ENCODE measurements around the gene BCL2. TPM values are rescaled to one million over a fixed set of nuclear protein-coding genes. Genes with fewer than 3 reads are reported as not detected.

BCL2 gene
- total RNA-seq, 1 donor from 2014 or later, result 18.7 TPM

GRCh38 chr18:63109022-63109421 is 210.5 kb downstream of the BCL2 start:
- intact Hi-C loops (cut with DNase I), result loop anchor here (10.0 kb wide), 1 partner anchor 84 kb away; no protein-coding TSS in a partner anchor
- Histone ChIP-seq H3K4me3 (no peak overlapping the region), H3K36me3 (no peaks in the 10 kb centered on the region), H3K4me1 (no peaks in the 10 kb centered on the region), H3K27ac (no peak overlapping the region), H3K9me3 (no peaks in the 10 kb centered on the region), H3K27me3 (no peaks in the 10 kb centered on the region)
- no peak for DNase-seq (ENCODE audit: extremely low spot score in 2 of 2)
- TF ChIP-seq POLR2A (IDR thresholded peaks at IDR 0.05) (no peak), POLR2AphosphoS5 (IDR thresholded peaks at IDR 0.05; ENCODE audit: insufficient read depth in 1 of 2, low read depth in 1 of 2) (no peak), CTCF (IDR thresholded peaks at IDR 0.05) (no peak)

GRCh38 chr18:63107931-63108330 is 211.6 kb downstream of the BCL2 start:
- no peak for DNase-seq (ENCODE audit: extremely low spot score in 2 of 2)
- TF ChIP-seq POLR2A (IDR thresholded peaks at IDR 0.05) (no peak), POLR2AphosphoS5 (IDR thresholded peaks at IDR 0.05; ENCODE audit: insufficient read depth in 1 of 2, low read depth in 1 of 2) (no peak), CTCF (IDR thresholded peaks at IDR 0.05) (no peak)
- Histone ChIP-seq H3K36me3 (no peaks in the 10 kb centered on the region), H3K9me3 (no peaks in the 10 kb centered on the region), H3K27ac (no peak overlapping the region), H3K27me3 (no peaks in the 10 kb centered on the region), H3K4me3 (no peak overlapping the region), H3K4me1 (no peaks in the 10 kb centered on the region)
- intact Hi-C loops (cut with DNase I), result loop anchor here (10.0 kb wide), 1 partner anchor 83 kb away; no protein-coding TSS in a partner anchor

GRCh38 chr18:63107171-63107845 is 212.3 kb downstream of the BCL2 start:
- no peaks in the 10 kb centered on the region for H3K9me3 ChIP-seq
- no peaks in the 10 kb centered on the region for H3K4me1 ChIP-seq
- intact Hi-C loops (cut with DNase I), result loop anchor here (10.0 kb wide), 1 partner anchor 83 kb away; no protein-coding TSS in a partner anchor
- TF ChIP-seq POLR2A (IDR thresholded peaks at IDR 0.05) (no peak), POLR2AphosphoS5 (IDR thresholded peaks at IDR 0.05; ENCODE audit: insufficient read depth in 1 of 2, low read depth in 1 of 2) (no peak), CTCF (IDR thresholded peaks at IDR 0.05) (no peak)
- H3K4me3 ChIP-seq, result no peak overlapping the region
- no peak overlapping the region for H3K27ac ChIP-seq
- no peak for DNase-seq (ENCODE audit: extremely low spot score in 2 of 2)
- no peaks in the 10 kb centered on the region for H3K27me3 ChIP-seq
- no peaks in the 10 kb centered on the region for H3K36me3 ChIP-seq

GRCh38 chr18:63106727-63107126 is 212.8 kb downstream of the BCL2 start:
- Histone ChIP-seq H3K27ac (no peak overlapping the region), H3K4me1 (no peaks in the 10 kb centered on the region), H3K9me3 (no peaks in the 10 kb centered on the region), H3K4me3 (no peak overlapping the region), H3K36me3 (no peaks in the 10 kb centered on the region), H3K27me3 (no peaks in the 10 kb centered on the region)
- no peak for DNase-seq (ENCODE audit: extremely low spot score in 2 of 2)
- TF ChIP-seq POLR2AphosphoS5 (IDR thresholded peaks at IDR 0.05; ENCODE audit: insufficient read depth in 1 of 2, low read depth in 1 of 2) (no peak), POLR2A (IDR thresholded peaks at IDR 0.05) (no peak), CTCF (IDR thresholded peaks at IDR 0.05) (no peak)
- intact Hi-C loops (cut with DNase I), result loop anchor here (10.0 kb wide), 1 partner anchor 82 kb away; no protein-coding TSS in a partner anchor

- Histone ChIP-seq H3K4me3 (no peak overlapping the region), H3K4me1 (no peaks in the 10 kb centered on the region), H3K9me3 (no peaks in the 10 kb centered on the region), H3K27ac (no peak overlapping the region), H3K36me3 (no peaks in the 10 kb centered on the region), H3K27me3 (no peaks in the 10 kb centered on the region)
- no peak for DNase-seq (ENCODE audit: extremely low spot score in 2 of 2)
- intact Hi-C loops (cut with DNase I), result loop anchor here (10.0 kb wide), 1 partner anchor 81 kb away; no protein-coding TSS in a partner anchor
- TF ChIP-seq CTCF (IDR thresholded peaks at IDR 0.05) (no peak), POLR2A (IDR thresholded peaks at IDR 0.05) (no peak), POLR2AphosphoS5 (IDR thresholded peaks at IDR 0.05; ENCODE audit: insufficient read depth in 1 of 2, low read depth in 1 of 2) (no peak)
Observed at GRCh38 chr18:63105636-63106316, 213.8 kb downstream of the BCL2 start.
